Liver (tissue), 9 donors: ENCODE results near the gene HIKESHI. TPM values are rescaled to one million over a fixed set of nuclear protein-coding genes. Genes with fewer than 3 reads are reported as not detected.

Experiments used
- DNase-seq: peaks from one replicate; pipeline ENCODE4 v3.0.0-alpha.2; 2017; ENCODE audit warnings: low spot score
- H3K27ac ChIP-seq, 2 donors: one replicate each; pipeline ENCODE4 v1.7.0; 2013; ENCODE audit warnings: inconsistent platforms in 2 of 2, low read length in 2 of 2, control low read depth in 1 of 2, low read depth in 1 of 2, mild to moderate bottlenecking in 1 of 2
- H3K27me3 ChIP-seq, 4 donors: one replicate each; pipeline versions ENCODE4 v1.6.1 to v1.7.0; 2013; ENCODE audit warnings: low read length in 3 of 4, inconsistent platforms in 1 of 4, mild to moderate bottlenecking in 1 of 4, moderate library complexity in 1 of 4; ENCODE audit not compliant: control insufficient read depth in 4 of 4, insufficient read depth in 4 of 4
- H3K36me3 ChIP-seq, 4 donors: one replicate each; pipeline versions ENCODE4 v1.6.1 to v1.7.0; 2013; ENCODE audit warnings: low read length in 3 of 4, mild to moderate bottlenecking in 3 of 4, low read depth in 1 of 4, moderate library complexity in 1 of 4; ENCODE audit not compliant: control insufficient read depth in 4 of 4, insufficient read depth in 3 of 4
- H3K4me1 ChIP-seq, 4 donors: one replicate each; pipeline versions ENCODE4 v1.6.1 to v1.7.0; 2013; ENCODE audit warnings: low read length in 3 of 4, mild to moderate bottlenecking in 3 of 4, moderate library complexity in 1 of 4; ENCODE audit not compliant: control insufficient read depth in 4 of 4, insufficient read depth in 4 of 4
- H3K4me3 ChIP-seq, 3 donors: one replicate each; pipeline versions ENCODE4 v1.6.1 to v1.7.0; 2013; ENCODE audit warnings: low read length in 3 of 3, control low read depth in 1 of 3, low read depth in 1 of 3, mild to moderate bottlenecking in 1 of 3
- H3K9ac ChIP-seq, 2 donors: one replicate each; pipeline ENCODE4 v1.7.0; 2013; ENCODE audit warnings: low read length in 2 of 2, mild to moderate bottlenecking in 2 of 2, moderate library complexity in 2 of 2, control low read depth in 1 of 2, low read depth in 1 of 2
- H3K9me3 ChIP-seq, 4 donors: one replicate each; pipeline versions ENCODE4 v1.6.1 to v1.7.0; 2013; ENCODE audit warnings: low read length in 3 of 4; ENCODE audit not compliant: control insufficient read depth in 4 of 4
- EGR1 ChIP-seq, 2 donors: IDR thresholded peaks; 2 replicates each; pipeline ENCODE4 v1.6.1; 2016 to 2018; ENCODE audit warnings: antibody characterized with exemption in 2 of 2, low read depth in 2 of 2
- FOXA1 ChIP-seq: IDR thresholded peaks from 2 replicates; pipeline ENCODE4 v1.6.1; 2016; ENCODE audit warnings: antibody characterized with exemption
- FOXA2 ChIP-seq: IDR thresholded peaks from 2 replicates; pipeline ENCODE4 v1.6.1; 2016; ENCODE audit warnings: antibody characterized with exemption
- GABPA ChIP-seq, 2 donors: IDR thresholded peaks in 1 of 2; conservative IDR thresholded peaks in 1 of 2; 2 replicates each; pipeline ENCODE4 v1.6.1; 2016; ENCODE audit warnings: antibody characterized with exemption in 2 of 2, mild to moderate bottlenecking in 1 of 2, moderate library complexity in 1 of 2
- HNF4A ChIP-seq, 2 donors: conservative IDR thresholded peaks; 2 replicates each; pipeline ENCODE4 v1.6.1; 2016; ENCODE audit warnings: antibody characterized with exemption in 2 of 2, mild to moderate bottlenecking in 2 of 2
- HNF4G ChIP-seq: IDR thresholded peaks from 2 replicates; pipeline ENCODE4 v1.6.1; 2016; ENCODE audit warnings: antibody characterized with exemption
- JUND ChIP-seq, 2 donors: IDR thresholded peaks; 2 replicates each; pipeline ENCODE4 v1.6.1; 2016; ENCODE audit warnings: antibody characterized with exemption in 2 of 2
- NR2F2 ChIP-seq: IDR thresholded peaks from 2 replicates; pipeline ENCODE4 v1.6.1; 2016; ENCODE audit warnings: antibody characterized with exemption
- RAD21 ChIP-seq, 2 donors: IDR thresholded peaks; 2 replicates each; pipeline ENCODE4 v1.6.1; 2016; ENCODE audit warnings: antibody characterized with exemption in 2 of 2, mild to moderate bottlenecking in 2 of 2
- REST ChIP-seq: IDR thresholded peaks from 2 replicates; pipeline ENCODE4 v1.6.1; 2016; ENCODE audit warnings: antibody characterized with exemption, mild to moderate bottlenecking
- RXRA ChIP-seq, 2 donors: IDR thresholded peaks; 2 replicates each; pipeline ENCODE4 v1.6.1; 2017 to 2018; ENCODE audit warnings: antibody characterized with exemption in 2 of 2, mild to moderate bottlenecking in 1 of 2
- SP1 ChIP-seq: IDR thresholded peaks from 2 replicates; pipeline ENCODE4 v1.6.1; 2018; ENCODE audit warnings: antibody characterized with exemption, mild to moderate bottlenecking
- TAF1 ChIP-seq: conservative IDR thresholded peaks from 2 replicates; pipeline ENCODE4 v1.6.1; 2016; ENCODE audit warnings: antibody characterized with exemption, mild to moderate bottlenecking
- YY1 ChIP-seq: IDR thresholded peaks from 2 replicates; pipeline ENCODE4 v1.6.1; 2016; ENCODE audit warnings: antibody characterized with exemption, mild to moderate bottlenecking
- ZBTB33 ChIP-seq: IDR thresholded peaks from 2 replicates; pipeline ENCODE4 v1.6.1; 2016; ENCODE audit warnings: antibody characterized with exemption
- WGBS: extraction: QIAGEN DNeasy Blood & Tissue Kit; methylation state at CpG from one replicate; pipeline ENCODE4 v1.1.7; 2013; 5-methylcytosine and 5-hydroxymethylcytosine counted together
- polyA plus RNA-seq, 2 donors: library from polyadenylated mRNA; stranded (reverse) in 1 of 2; unstranded in 1 of 2; fragments of 200-250 nt in 1 of 2; fragments of >200 nt in 1 of 2; fragmentation: Nextera tagmentation in 1 of 2; extraction: Ambion mirVana in 1 of 2; gene quantifications; one replicate each; pipeline versions ENCODE4 v1.2.1 to v1.2.3, GENCODE V29; 2013 to 2015
- total RNA-seq, 2 donors: library from RNA; depleted of rRNA; stranded (reverse); fragments of >200 nt; gene quantifications; one replicate each; pipeline ENCODE4 v1.2.3, GENCODE V29; 2014
- TF ChIP-seq, protein P1 (sequence below): IDR thresholded peaks from 2 replicates; pipeline ENCODE4 v1.6.1; 2016; ENCODE audit warnings: antibody characterized with exemption
- TF ChIP-seq, protein P2 (sequence below): fragments of 150-350 bp; IDR thresholded peaks from 2 replicates; pipeline ENCODE4 v1.5.1; 2017; ENCODE audit warnings: improper control_type of control experiment, low read depth, low read length; ENCODE audit not compliant: missing input control
- donor health status: healthy.
- donor health status: healthy.
- donor health status: healthy.
- donor health status: healthy.
- donor health status: healthy.

The HIKESHI gene
- total and polyA plus RNA-seq, 4 donors = 13.3 to 23.3 (median 20.3) TPM

DNA sequence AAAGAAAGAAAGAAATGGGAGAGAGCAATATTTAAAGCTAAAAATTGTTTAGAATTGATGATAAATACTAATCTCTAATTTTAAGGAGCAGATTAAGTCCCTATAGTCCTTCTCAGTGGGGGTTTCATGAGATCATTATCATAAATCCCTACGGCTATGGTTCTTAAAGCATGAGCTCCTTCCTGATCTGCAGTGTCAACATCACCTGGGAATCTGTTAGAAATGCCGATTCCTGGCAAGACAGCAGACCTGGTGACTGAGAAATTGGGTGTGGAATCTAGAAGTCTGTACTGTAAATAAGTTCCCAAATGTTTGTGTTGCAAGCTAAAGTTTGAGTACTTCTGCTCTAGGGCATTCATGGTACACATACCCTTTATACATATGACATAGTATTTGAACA, 12.6 kb downstream of the HIKESHI start:
- H3K9ac ChIP-seq = no peak overlapping the region
- no peak overlapping the region for H3K4me3 ChIP-seq
- no peaks in the 10 kb centered on the region for H3K4me1 ChIP-seq
- no peak overlapping the region for H3K27ac ChIP-seq
- WGBS = 90% methylated on average over 2 of the region's 2 CpGs
- H3K9me3 ChIP-seq = no peaks in the 10 kb centered on the region
- peaks cover 0 to 6% (median 1%) of the 10 kb centered on the region in 4 donors for H3K36me3 ChIP-seq
- DNase-seq = no peak
- TF ChIP-seq YY1 (no peak), SP1 (no peak), NR2F2 (no peak), TAF1 (no peak), GABPA (IDR thresholded peaks at IDR 0.05 in 1 of 2, conservative IDR thresholded peaks at IDR 0.05 in 1 of 2) (no peak), RXRA (IDR thresholded peaks at IDR 0.05) (no peak), ZBTB33 (no peak), FOXA1 (no peak), REST (no peak), RAD21 (IDR thresholded peaks at IDR 0.05) (no peak), HNF4G (no peak), FOXA2 (no peak), JUND (IDR thresholded peaks at IDR 0.05) (no peak)
- TF ChIP-seq, protein P1, sequence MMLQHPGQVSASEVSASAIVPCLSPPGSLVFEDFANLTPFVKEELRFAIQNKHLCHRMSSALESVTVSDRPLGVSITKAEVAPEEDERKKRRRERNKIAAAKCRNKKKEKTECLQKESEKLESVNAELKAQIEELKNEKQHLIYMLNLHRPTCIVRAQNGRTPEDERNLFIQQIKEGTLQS = no peak
- TF ChIP-seq, protein P2, sequence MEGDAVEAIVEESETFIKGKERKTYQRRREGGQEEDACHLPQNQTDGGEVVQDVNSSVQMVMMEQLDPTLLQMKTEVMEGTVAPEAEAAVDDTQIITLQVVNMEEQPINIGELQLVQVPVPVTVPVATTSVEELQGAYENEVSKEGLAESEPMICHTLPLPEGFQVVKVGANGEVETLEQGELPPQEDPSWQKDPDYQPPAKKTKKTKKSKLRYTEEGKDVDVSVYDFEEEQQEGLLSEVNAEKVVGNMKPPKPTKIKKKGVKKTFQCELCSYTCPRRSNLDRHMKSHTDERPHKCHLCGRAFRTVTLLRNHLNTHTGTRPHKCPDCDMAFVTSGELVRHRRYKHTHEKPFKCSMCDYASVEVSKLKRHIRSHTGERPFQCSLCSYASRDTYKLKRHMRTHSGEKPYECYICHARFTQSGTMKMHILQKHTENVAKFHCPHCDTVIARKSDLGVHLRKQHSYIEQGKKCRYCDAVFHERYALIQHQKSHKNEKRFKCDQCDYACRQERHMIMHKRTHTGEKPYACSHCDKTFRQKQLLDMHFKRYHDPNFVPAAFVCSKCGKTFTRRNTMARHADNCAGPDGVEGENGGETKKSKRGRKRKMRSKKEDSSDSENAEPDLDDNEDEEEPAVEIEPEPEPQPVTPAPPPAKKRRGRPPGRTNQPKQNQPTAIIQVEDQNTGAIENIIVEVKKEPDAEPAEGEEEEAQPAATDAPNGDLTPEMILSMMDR = no peak
- no peaks in the 10 kb centered on the region for H3K27me3 ChIP-seq

GRCh38 chr11:86335131-86335767, 33.2 kb downstream of the HIKESHI start:
- Histone ChIP-seq H3K4me1 (no peaks in the 10 kb centered on the region), H3K27ac (no peak overlapping the region), H3K4me3 (no peak overlapping the region), H3K9me3 (no peaks in the 10 kb centered on the region), H3K27me3 (no peaks in the 10 kb centered on the region), H3K36me3 (peaks cover 2 to 26% (median 17%) of the 10 kb centered on the region in 4 donors), H3K9ac (no peak overlapping the region)
- DNase-seq = no peak
- WGBS = 98% methylated on average over 6 of the region's 6 CpGs
- no peak for TF ChIP-seq HNF4A (conservative IDR thresholded peaks at IDR 0.05)
- TF ChIP-seq TAF1 = no peak
- TF ChIP-seq NR2F2 = no peak
- no peak for TF ChIP-seq FOXA1
- TF ChIP-seq RXRA (IDR thresholded peaks at IDR 0.05) = no peak
- no peak for TF ChIP-seq EGR1 (IDR thresholded peaks at IDR 0.05; ENCODE audit: low read depth in 2 of 2)
- TF ChIP-seq HNF4G = no peak
- no peak for TF ChIP-seq REST
- no peak for TF ChIP-seq JUND (IDR thresholded peaks at IDR 0.05)
- TF ChIP-seq RAD21 (IDR thresholded peaks at IDR 0.05) = no peak
- TF ChIP-seq ZBTB33 = no peak
- TF ChIP-seq YY1 = no peak
- no peak for TF ChIP-seq FOXA2
- no peak for TF ChIP-seq GABPA (IDR thresholded peaks at IDR 0.05 in 1 of 2, conservative IDR thresholded peaks at IDR 0.05 in 1 of 2)
